Measurements from ENCODE around the gene DISP3.

Gene DISP3

GRCh38 chr1:11550664-11551283 is 71.8 kb downstream of the DISP3 start:
- FAIRE-seq, result no peak

- FAIRE-seq, result no peak
These were observed 79.3 kb downstream of the DISP3 start for GRCh38 chr1:11558276-11558675.

GRCh38 chr1:11558871-11559590 is 80.1 kb downstream of the DISP3 start:
- FAIRE-seq, result no peak

- no peak for FAIRE-seq
These were observed 80.6 kb downstream of the DISP3 start for GRCh38 chr1:11559591-11559970.

GRCh38 chr1:11560061-11560460 is 81.1 kb downstream of the DISP3 start:
- FAIRE-seq, result no peak

GRCh38 chr1:11561740-11562139 is 82.8 kb downstream of the DISP3 start:
- FAIRE-seq, result no peak

GRCh38 chr1:11562664-11563063 is 83.7 kb downstream of the DISP3 start:
- no peak for FAIRE-seq

- FAIRE-seq, result no peak
These were observed 84.7 kb downstream of the DISP3 start for GRCh38 chr1:11563560-11564069.

GRCh38 chr1:11564237-11564636 is 85.3 kb downstream of the DISP3 start:
- no peak for FAIRE-seq

GRCh38 chr1:11566042-11566850 is 87.3 kb downstream of the DISP3 start:
- FAIRE-seq, result no peak

- no peak for FAIRE-seq
These were observed 88.5 kb downstream of the DISP3 start for GRCh38 chr1:11567244-11568065.

GRCh38 chr1:11568687-11569086 is 89.7 kb downstream of the DISP3 start:
- FAIRE-seq, result no peak

GRCh38 chr1:11569551-11569950 is 90.6 kb downstream of the DISP3 start:
- FAIRE-seq, result no peak

GRCh38 chr1:11569954-11570353 is 91.0 kb downstream of the DISP3 start:
- no peak for FAIRE-seq

- no peak for FAIRE-seq
These were observed 91.9 kb downstream of the DISP3 start for GRCh38 chr1:11570821-11571380.

- FAIRE-seq, result no peak
These were observed 93.1 kb downstream of the DISP3 start for GRCh38 chr1:11571906-11572616.

- no peak for FAIRE-seq
These were observed 94.2 kb downstream of the DISP3 start for GRCh38 chr1:11573116-11573692.

- FAIRE-seq, result no peak
These were observed 96.6 kb downstream of the DISP3 start for GRCh38 chr1:11575553-11575952.

GRCh38 chr1:11576109-11576875 is 97.3 kb downstream of the DISP3 start:
- FAIRE-seq, result no peak

GRCh38 chr1:11578004-11578403 is 99.0 kb downstream of the DISP3 start:
- FAIRE-seq, result no peak

GRCh38 chr1:11579506-11579905 is 100.6 kb downstream of the DISP3 start:
- FAIRE-seq, result no peak
